GM21515 (cell line): ENCODE measurements around the gene RCCD1.
"Not testable (repeated sequence)": the region's sequence is repeated elsewhere in the genome, so short reads cannot be mapped to it uniquely, and the experiment has no call there.

Experiments used
- ATAC-seq: cut with Tn5 transposase; IDR thresholded peaks from one replicate; pipeline ENCODE4 v1.9.1; 2021; ENCODE audit not compliant: unreplicated experiment

Gene RCCD1

DNA sequence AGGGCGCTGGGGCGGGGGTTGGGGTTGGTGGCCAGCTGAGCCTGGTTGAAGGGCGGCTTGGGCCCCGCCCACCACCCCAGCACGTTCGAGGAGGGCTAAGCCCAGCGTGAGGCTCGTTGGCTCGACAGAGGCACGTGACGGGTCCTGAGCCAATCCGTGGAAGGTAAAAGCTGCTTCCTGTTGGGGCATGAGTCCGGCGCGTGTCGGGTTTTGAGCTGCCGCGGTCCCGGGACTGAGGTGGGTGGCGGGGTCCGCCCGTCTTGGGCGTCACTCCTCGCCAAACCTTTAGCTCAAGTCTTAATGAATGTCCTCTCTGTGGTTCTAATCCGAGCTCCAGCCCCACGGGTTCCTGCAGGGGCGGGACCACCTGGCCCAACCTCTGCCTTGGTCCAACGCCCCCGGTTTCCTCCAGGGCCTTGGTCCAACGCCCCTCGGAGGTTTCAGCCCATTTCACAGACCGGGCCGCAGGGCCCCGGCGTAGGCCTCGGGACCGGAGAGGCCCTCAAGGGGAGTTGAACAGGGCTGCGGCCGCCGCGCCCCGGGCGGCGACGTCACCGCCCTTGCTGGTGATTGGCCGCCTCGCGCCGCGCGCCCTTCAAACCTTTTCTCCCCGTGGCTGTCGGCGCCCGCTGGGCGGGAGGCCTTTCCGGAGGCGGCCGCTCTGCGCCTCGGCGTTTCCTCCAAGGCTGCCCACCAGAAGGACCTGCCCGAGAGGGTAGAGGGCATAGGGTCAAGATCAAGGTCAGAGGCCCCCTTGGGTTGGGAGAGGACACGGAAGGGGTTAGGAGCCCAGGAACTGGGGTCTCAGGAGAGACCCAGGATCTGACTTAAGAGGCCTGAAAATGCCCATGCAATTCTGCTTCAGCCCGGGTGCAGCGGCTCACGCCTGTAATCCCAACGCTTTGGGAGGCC is at the start of gene RCCD1:
TSS of gene RCCD1 (plus strand) at position 173 of the 912 bp plus-strand sequence. CDS start 1,851 bp downstream, outside the sequence.
- peak; percentile 92 for ATAC-seq

DNA sequence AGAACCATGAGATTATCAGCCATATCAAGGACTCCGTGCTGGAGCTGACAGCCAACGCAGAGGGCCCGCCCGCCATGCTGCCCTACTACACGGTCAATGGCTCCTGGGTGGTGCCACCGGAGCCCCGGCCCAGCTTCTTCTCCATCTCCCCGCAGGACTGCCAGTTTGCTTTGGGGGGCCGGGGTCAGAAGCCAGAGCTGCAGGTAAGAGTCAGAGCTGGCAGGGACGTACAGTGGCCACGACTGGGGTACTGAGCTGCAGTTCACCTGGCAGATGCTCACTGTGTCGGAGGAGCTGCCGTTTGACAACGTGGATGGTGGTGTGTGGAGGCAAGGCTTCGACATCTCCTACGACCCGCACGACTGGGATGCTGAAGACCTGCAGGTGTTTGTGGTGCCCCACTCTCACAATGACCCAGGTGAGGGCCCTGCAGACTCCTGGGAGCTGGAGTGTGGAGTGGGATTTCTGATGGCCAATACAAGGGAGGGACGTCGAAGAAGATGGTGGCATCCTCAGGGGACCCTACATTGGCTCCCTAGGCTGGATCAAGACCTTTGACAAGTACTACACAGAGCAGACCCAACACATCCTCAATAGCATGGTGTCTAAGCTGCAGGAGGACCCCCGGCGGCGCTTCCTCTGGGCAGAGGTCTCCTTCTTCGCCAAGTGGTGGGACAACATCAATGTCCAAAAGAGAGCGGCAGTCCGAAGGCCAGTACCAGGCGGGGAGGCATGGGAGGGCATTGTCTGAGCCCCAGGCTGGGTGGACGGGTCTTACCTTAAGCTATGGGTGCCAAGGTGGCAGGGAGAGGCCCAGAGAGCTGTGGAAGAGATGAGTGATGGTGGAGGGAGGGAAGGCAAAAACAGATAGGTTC is 49.1 kb upstream of the RCCD1 start:
- no peak for ATAC-seq

GRCh38 chr15:90906181-90906849 is 48.4 kb upstream of the RCCD1 start:
- no peak for ATAC-seq

DNA sequence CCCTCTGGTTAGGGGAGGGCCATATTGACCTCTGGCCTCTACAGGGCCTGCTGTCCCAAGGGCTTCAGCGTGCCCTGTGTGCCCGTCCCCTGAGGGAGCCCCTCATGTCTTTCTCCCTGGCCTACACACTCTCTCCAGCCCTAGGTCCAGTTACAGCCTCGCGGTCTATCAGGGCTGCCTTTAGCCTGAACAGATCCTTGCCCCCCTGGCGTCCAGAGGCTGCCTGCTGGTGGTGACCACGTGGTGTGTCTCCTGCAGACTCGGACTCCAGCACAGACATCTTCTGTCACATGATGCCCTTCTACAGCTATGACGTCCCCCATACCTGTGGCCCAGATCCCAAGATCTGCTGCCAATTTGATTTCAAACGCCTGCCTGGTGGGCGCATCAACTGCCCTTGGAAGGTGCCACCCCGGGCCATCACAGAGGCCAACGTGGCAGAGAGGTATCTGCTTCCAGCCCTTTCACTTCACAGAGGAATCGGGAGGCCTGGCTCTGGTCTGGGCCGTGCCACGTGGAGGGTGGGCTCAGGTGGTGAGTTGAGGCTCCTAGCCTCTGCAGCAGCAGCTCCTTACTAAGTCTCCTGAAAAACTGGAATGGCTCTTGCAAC is 47.5 kb upstream of the RCCD1 start:
- ATAC-seq: no peak

DNA sequence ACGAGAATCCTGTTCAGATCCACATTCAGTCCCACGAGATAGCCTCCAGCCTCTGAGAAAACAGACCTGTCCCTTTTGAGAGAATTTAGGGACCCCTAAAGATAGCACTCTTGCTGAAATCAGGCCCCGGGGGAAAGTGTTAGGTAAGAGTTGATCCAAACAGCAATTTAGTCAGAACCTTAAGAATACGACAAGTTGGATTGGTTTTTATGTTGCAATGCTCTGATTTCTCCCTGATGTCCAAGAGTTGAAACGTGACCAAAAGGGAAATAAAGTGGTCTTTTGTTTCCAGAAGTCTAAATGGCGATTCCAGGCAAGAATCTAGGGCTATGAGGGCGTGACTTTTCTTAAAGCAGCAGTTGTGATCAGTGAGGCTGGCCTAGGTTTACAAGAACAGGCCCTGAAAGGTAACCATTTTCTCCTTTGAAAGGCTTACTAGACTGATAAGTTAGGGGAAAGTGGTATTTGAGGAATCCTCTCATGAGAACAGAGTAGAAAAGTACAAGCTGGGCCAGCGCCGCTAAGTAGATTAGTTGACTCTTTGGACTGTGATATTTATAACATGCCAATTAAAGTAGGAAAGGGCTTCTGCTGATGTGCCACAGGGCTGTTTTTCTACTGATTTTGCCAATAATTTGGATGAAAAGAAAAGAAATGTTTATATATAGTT is 46.7 kb upstream of the RCCD1 start:
- no peak for ATAC-seq

GRCh38 chr15:90909449-90909848 is 45.2 kb upstream of the RCCD1 start:
- not testable (repeated sequence) for ATAC-seq

- ATAC-seq: no peak
Measured at GRCh38 chr15:90909976-90910375, 44.7 kb upstream of the RCCD1 start.

GRCh38 chr15:90910441-90911301 is 44.0 kb upstream of the RCCD1 start:
- no peak for ATAC-seq

DNA sequence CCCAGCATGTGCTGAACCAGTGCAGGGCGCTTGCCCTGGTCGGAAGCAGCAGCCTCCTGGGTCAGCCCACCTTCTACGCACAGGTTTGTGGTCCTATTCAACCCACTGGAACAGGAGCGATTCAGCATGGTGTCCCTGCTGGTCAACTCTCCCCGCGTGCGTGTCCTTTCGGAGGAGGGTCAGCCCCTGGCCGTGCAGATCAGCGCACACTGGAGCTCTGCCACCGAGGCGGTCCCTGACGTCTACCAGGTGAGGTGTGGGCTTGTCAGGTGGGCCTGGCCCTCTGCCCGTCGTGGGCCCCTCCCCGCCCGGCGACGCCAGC is 43.4 kb upstream of the RCCD1 start:
- no peak for ATAC-seq

DNA sequence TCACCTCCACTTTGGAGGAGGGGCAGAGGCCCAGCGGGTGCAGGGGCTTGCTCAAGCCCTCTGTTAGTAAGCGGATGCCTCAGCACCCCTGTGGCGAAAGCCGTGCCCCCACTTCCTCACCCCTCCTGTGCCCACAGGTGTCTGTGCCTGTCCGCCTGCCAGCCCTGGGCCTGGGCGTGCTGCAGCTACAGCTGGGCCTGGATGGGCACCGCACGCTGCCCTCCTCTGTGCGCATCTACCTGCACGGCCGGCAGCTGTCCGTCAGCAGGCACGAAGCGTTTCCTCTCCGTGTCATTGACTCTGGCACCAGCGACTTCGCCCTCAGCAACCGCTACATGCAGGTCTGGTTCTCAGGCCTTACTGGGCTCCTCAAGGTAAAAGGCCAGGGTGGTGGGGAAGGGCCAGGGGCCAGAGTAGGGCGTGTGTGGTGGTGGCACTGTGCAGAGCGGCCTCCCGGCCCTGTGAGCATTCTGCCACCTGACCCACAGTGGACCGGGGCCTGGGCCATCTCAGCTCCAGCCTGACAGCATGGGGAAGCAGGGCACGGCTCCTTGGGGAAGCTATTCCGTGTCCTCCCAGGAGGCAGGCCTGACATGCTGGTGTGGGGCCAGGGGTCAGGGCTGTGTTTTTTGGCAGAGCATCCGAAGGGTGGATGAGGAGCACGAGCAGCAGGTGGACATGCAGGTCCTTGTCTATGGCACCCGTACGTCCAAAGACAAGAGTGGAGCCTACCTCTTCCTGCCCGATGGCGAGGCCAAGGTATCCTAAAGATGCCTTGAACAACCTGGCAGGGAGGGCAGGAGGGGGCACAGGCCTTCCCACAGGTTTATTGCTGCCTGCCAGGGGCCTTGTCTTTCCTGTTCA is 42.5 kb upstream of the RCCD1 start:
- no peak for ATAC-seq

DNA sequence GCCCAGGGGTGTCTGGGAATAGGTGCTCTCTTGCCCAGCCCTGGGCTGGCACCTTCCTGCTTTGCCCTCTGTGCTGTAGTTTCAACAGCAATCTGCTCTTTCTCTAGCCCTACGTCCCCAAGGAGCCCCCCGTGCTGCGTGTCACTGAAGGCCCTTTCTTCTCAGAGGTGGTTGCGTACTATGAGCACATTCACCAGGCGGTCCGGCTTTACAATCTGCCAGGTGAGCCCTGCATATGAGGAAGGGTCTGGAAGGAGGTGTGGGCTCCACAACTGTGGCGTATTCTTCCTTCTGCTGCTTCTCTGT is 42.0 kb upstream of the RCCD1 start:
- no peak for ATAC-seq

- ATAC-seq: no peak
Measured at GRCh38 chr15:90913398-90913944, 41.2 kb upstream of the RCCD1 start.

DNA sequence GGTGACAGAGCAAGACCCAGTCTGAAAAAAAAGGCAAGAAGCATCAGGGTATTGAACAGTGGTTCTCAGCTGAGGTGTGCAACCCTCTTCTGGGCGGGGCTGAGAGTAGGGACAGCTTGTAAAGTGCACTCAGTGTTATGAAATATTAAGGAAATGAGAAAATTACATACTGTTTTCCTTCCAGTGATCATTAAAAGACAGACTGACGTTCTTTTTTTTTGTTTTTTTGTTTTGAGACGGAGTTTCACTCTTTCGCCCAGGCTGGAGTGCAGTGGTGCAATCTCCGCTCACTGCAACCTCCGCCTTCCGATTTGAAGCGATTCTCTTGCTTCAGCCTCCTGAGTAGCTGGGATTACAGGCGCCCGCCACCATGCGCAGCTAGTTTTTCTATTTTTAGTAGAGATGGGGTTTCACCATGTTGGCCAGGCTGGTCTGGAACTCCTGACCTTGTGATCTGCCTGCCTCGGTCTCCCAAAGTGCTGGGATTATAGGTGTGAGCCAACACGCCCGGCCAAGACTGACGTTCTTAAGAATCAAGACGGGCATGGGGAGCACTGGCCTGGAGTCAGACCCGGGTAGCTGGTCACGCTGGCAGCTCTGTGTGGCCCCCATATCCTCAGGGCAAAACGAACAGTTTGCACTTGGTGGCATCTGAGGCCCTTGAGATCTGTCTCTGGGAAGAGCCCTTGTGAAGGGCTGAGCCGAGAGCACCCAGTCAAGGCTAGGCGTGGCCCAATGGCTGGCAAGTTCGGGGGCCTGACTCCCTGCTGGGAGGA is 40.2 kb upstream of the RCCD1 start:
- no peak for ATAC-seq

DNA sequence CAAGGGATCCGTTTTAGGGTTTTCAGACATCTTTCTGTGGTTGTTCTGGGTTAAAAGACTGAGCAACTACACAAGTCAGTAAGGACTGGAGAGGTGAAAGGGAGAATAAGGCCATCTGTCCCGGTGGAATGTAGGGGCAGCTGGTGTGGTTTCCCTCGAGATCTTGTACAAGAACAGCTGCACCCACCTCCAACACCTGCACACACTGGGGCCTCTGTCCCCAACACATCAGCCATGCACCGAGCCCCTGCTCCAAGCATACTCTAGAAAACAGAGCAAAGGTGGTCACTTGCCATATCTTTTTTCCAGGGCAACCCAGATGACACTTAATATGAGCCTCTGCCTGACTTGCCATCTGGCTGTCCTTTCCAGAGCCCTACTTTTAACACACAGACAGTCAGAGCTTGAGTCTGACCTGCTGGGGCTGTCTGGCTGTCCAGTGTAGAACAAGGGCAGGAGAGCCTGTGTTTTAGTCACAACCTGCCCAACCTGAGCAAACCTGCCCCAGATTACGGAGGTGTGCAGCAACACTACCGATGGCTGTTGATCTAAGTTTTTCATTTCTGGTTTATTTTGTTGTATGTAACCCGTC is 39.4 kb upstream of the RCCD1 start:
- ATAC-seq: no peak

- ATAC-seq: no peak
Measured at GRCh38 chr15:90915808-90916440, 38.8 kb upstream of the RCCD1 start.

DNA sequence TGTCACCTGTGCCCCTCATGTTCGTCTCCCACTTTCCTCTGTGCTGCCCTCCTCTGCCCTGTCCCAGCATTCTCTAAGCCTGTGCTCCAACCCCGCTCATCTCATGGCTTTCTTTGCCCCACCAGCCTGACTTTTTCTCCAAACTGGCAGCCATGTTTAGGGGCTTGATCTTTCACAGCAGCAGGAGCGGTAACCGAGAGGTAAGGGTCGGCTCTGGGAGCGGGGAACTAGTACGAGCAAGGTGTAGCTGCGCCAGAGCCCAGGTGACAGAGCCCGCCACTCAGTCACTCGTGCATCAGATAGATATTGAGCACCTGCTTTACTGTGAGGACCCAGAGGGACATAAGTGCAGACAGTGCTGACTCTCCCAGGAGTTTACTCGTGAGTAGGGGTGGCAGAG is 38.2 kb upstream of the RCCD1 start:
- no peak for ATAC-seq

DNA sequence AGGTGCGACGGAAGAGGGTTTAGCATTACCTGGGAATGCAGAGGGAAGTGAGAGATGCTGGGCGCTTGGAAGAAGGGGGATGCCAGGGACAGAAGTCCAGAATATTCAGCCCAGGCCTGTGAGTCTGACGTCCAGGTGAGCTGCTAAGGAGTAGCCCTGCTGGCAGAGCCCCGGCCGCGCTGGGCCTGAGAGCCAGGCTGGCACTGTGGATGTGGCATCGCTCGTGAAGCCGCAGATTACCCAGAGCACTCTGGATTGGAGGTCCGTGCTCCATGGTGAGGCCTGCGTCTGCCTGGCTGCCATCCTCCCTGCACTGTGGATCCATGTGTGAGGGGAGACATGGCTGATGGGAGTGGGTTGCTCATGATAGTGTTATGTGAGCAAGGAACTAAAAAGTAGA is 37.1 kb upstream of the RCCD1 start:
- ATAC-seq: no peak
